Stimulated activated CD8-positive, alpha-beta memory T cell treated with anti-CD3 and anti-CD28 coated beads, Interleukin-15, amount 100 ng/mL, for 48 hours (primary cell): ENCODE data around the gene DMRTA1.
"Not testable (repeated sequence)": the region's sequence is repeated elsewhere in the genome, so short reads cannot be mapped to it uniquely, and the experiment has no call there.

ENCODE experiments used
- DNase-seq, 2 donors: peaks; one replicate each; pipeline ENCODE4 v3.0.0-alpha.2; 2020; ENCODE audit warnings: low read depth in 2 of 2

Gene DMRTA1

DNA sequence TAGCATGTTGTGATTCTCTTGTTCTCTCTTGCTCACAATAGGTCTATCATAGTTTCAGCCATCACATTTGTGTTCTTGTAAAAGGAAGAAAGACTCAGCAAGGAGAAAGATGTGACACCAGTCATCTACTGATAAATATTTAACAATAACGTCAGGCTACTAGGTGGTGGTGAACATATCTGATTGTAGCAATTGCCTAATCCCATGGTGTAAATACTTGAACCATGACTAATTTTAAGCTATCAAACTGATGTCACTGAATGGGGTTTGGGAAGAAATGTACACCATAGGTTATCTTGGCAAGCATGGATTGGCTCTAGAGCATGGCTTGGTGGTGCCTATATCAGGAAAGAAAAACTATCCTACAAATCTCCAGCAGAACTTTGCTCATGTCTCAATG is 16.6 kb downstream of the DMRTA1 start:
- DNase-seq = no peak

DNA sequence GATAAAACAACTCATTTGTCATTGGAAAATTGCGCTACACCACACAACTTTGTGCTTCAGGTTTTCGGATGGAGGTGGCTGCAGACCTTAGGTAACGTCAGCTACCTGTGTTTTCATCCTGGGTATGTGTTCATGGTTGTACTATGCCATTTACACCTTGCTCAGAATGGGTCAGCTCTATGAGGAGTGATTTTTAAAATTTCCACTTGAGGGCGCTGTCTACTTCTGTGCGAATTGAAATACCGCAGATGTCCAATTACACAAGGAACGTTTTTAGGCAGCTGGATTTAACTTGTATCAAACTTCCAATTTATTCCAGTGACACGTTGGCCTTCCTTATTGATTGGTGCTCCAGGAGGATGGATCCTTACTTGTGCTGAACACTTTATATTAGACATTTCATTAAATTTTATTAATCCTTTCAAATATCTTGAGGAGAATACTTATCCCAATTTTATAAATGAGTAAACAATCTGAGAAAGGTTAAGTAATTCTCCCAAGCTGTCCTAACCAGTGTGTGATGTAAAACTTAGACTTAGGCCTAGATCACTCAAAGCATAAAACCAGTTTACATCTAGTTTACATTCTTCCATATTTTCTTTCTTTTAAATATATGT is 23.4 kb downstream of the DMRTA1 start:
- DNase-seq = no peak

DNA sequence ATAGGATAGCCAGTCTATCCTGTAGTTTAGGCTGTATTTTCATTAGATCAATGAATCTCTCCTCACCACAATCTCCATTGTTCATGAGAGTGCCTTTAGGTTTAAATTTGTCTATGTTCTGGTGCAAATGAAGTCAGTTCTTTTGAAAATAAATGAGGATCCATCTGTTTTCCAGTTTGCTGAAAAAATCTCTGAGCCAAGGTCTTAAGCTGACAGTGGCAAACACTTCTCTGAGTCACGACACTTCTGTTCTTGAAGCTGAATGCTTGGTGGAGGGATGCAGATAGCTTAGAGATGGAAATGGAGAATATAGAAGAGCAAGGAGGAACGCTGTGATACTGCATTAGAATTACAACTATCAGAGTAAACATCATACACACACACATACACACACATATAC is 34.9 kb downstream of the DMRTA1 start:
- DNase-seq = no peak

GRCh38 chr9:22483528-22484070 is 37.0 kb downstream of the DMRTA1 start:
- no peak for DNase-seq

GRCh38 chr9:22496197-22496596 is 49.6 kb downstream of the DMRTA1 start:
- DNase-seq = not testable (repeated sequence)
